Measurements from ENCODE around the gene ZFAND5. TPM values are rescaled to one million over a fixed set of nuclear protein-coding genes. Genes with fewer than 3 reads are reported as not detected.
A peak's percentile ranks its signal among the peaks of the same experiment; 100 is the strongest.

The ZFAND5 gene
- total and polyA plus RNA-seq, 2 of the 13 experiments (the other 11 are each of a cell fraction or from before 2014, with no cell fraction given): 53.4 to 60.2 TPM

DNA sequence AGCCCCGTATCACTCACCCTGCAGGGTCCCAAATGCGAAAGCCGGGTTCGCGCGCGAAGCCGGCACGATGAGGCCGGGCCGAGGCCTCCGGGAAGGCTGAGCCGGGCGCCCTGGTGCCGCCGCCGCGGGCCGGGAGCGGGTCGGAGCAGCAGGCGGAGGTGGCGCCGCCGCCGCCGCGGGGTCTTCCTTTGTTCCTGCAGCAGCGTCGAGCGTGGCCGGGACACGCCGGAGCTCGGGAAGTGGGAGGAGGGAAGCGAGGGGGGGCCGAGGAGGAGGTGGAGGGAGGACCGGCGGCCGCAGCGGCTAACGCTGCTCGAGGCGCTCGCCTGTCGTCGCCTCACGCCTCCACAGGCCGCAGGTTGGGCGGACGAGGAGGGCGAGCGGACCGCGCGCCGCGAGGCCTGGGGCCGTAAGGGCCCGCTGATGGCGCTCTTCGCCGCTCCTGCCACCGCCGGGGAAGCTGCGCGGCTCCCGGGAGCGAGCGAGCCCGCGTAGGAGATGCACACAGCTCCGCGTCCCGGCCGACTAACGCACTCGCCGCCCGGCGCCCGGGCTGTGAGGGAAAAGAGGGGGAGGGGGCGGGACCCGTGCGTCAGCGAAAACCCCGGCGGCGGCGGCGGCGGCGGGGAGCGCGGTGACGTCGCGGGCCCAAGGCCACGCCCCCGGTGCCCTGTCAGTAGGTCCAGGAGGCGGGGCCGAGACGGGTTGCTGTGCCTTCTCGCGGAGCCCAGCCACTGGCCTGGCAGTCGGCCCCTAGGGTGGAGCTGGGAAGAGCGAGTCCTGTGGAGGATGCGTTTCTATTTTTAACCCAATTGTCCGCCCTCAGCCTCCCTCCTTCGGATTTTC is at the start of gene ZFAND5 (continued):
- TF ChIP-seq, protein P1, sequence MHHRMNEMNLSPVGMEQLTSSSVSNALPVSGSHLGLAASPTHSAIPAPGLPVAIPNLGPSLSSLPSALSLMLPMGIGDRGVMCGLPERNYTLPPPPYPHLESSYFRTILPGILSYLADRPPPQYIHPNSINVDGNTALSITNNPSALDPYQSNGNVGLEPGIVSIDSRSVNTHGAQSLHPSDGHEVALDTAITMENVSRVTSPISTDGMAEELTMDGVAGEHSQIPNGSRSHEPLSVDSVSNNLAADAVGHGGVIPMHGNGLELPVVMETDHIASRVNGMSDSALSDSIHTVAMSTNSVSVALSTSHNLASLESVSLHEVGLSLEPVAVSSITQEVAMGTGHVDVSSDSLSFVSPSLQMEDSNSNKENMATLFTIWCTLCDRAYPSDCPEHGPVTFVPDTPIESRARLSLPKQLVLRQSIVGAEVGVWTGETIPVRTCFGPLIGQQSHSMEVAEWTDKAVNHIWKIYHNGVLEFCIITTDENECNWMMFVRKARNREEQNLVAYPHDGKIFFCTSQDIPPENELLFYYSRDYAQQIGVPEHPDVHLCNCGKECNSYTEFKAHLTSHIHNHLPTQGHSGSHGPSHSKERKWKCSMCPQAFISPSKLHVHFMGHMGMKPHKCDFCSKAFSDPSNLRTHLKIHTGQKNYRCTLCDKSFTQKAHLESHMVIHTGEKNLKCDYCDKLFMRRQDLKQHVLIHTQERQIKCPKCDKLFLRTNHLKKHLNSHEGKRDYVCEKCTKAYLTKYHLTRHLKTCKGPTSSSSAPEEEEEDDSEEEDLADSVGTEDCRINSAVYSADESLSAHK (CRISPR knock-in tag; IDR thresholded peaks at IDR 0.05; ENCODE audit: borderline replicate concordance): no peak
- TF ChIP-seq ZNF768 (CRISPR knock-in tag; IDR thresholded peaks at IDR 0.05): peak; percentile 64; the same call in 1 of the 2 replicates
- no peak for TF ChIP-seq MLLT10 (CRISPR knock-in tag; IDR thresholded peaks at IDR 0.05)
- TF ChIP-seq, protein P2, sequence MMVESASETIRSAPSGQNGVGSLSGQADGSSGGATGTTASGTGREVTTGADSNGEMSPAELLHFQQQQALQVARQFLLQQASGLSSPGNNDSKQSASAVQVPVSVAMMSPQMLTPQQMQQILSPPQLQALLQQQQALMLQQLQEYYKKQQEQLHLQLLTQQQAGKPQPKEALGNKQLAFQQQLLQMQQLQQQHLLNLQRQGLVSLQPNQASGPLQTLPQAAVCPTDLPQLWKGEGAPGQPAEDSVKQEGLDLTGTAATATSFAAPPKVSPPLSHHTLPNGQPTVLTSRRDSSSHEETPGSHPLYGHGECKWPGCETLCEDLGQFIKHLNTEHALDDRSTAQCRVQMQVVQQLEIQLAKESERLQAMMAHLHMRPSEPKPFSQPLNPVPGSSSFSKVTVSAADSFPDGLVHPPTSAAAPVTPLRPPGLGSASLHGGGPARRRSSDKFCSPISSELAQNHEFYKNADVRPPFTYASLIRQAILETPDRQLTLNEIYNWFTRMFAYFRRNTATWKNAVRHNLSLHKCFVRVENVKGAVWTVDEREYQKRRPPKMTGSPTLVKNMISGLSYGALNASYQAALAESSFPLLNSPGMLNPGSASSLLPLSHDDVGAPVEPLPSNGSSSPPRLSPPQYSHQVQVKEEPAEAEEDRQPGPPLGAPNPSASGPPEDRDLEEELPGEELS (CRISPR knock-in tag; IDR thresholded peaks at IDR 0.05): peak; percentile 44; the same call in 1 of the 2 replicates
- TF ChIP-seq HMG20A (CRISPR knock-in tag; IDR thresholded peaks at IDR 0.05; ENCODE audit: borderline replicate concordance): peak; percentile 11; the same call in 1 of the 2 replicates
- no peak for TF ChIP-seq ARNT (IDR thresholded peaks at IDR 0.05)
- TF ChIP-seq DNMT1 (CRISPR knock-in tag; IDR thresholded peaks at IDR 0.05): no peak
- TF ChIP-seq, protein P3, sequence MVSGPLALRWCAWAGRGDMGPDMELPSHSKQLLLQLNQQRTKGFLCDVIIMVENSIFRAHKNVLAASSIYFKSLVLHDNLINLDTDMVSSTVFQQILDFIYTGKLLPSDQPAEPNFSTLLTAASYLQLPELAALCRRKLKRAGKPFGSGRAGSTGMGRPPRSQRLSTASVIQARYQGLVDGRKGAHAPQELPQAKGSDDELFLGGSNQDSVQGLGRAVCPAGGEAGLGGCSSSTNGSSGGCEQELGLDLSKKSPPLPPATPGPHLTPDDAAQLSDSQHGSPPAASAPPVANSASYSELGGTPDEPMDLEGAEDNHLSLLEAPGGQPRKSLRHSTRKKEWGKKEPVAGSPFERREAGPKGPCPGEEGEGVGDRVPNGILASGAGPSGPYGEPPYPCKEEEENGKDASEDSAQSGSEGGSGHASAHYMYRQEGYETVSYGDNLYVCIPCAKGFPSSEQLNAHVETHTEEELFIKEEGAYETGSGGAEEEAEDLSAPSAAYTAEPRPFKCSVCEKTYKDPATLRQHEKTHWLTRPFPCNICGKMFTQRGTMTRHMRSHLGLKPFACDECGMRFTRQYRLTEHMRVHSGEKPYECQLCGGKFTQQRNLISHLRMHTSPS (CRISPR knock-in tag; IDR thresholded peaks at IDR 0.05; ENCODE audit: low read depth): peak; percentile 64
- TF ChIP-seq FIP1L1 (IDR thresholded peaks at IDR 0.05; ENCODE audit: borderline replicate concordance, insufficient read depth, low read depth, low read length): peak; percentile 5; the same call in 1 of the 2 replicates
- TF ChIP-seq HNRNPH1 (optimal IDR thresholded peaks at IDR 0.05; ENCODE audit: low read depth, low read length): no peak
- TF ChIP-seq ZNF790 (CRISPR knock-in tag; IDR thresholded peaks at IDR 0.05; ENCODE audit: borderline replicate concordance): peak; percentile 60; the same call in 1 of the 2 replicates
- TF ChIP-seq CENPX (CRISPR knock-in tag; IDR thresholded peaks at IDR 0.05): no peak
- peak; percentile 59 for TF ChIP-seq RXRA (CRISPR knock-in tag; IDR thresholded peaks at IDR 0.05)
- TF ChIP-seq, protein P4, sequence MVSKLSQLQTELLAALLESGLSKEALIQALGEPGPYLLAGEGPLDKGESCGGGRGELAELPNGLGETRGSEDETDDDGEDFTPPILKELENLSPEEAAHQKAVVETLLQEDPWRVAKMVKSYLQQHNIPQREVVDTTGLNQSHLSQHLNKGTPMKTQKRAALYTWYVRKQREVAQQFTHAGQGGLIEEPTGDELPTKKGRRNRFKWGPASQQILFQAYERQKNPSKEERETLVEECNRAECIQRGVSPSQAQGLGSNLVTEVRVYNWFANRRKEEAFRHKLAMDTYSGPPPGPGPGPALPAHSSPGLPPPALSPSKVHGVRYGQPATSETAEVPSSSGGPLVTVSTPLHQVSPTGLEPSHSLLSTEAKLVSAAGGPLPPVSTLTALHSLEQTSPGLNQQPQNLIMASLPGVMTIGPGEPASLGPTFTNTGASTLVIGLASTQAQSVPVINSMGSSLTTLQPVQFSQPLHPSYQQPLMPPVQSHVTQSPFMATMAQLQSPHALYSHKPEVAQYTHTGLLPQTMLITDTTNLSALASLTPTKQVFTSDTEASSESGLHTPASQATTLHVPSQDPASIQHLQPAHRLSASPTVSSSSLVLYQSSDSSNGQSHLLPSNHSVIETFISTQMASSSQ (IDR thresholded peaks at IDR 0.05; ENCODE audit: low read depth): no peak
- TF ChIP-seq, protein P4 (CRISPR knock-in tag; IDR thresholded peaks at IDR 0.05; ENCODE audit: borderline replicate concordance): no peak
- TF ChIP-seq SP5 (CRISPR knock-in tag; IDR thresholded peaks at IDR 0.05; ENCODE audit: borderline replicate concordance, low read depth): peak; percentile 67
- no peak for TF ChIP-seq RARG (CRISPR knock-in tag; IDR thresholded peaks at IDR 0.05; ENCODE audit: low read depth)
- TF ChIP-seq KAT7 (CRISPR knock-in tag; IDR thresholded peaks at IDR 0.05; ENCODE audit: borderline replicate concordance): peak; percentile 40
- no peak for TF ChIP-seq GATAD2A (CRISPR knock-in tag; IDR thresholded peaks at IDR 0.05)
- TF ChIP-seq GZF1 (CRISPR knock-in tag; IDR thresholded peaks at IDR 0.05): no peak

All from HepG2 (cell line).